ENCODE data around the gene WDFY3. TPM values are rescaled to one million over a fixed set of nuclear protein-coding genes. Genes with fewer than 3 reads are reported as not detected.
A peak's percentile ranks its signal among the peaks of the same experiment; 100 is the strongest.

WDFY3 gene
- total RNA-seq, 3 donors from 2014 or later: 119 to 156 (median 125) TPM

GRCh38 chr4:84680956-84681355 is 285.5 kb downstream of the WDFY3 start:
- Histone ChIP-seq H3K27me3 (no peaks in the 10 kb centered on the region), H3K9me3 (no peaks in the 10 kb centered on the region), H3K4me3 (no peak overlapping the region), H3K27ac (no peak overlapping the region), H3K4me1 (peaks cover 0 to 6% of the 10 kb centered on the region in 2 donors), H3K36me3 (peaks cover 9% of the 10 kb centered on the region)
- no peak for TF ChIP-seq CTCF (IDR thresholded peaks at IDR 0.05)
- TF ChIP-seq POLR2A (IDR thresholded peaks at IDR 0.05): no peak
- no peak for TF ChIP-seq POLR2AphosphoS5 (IDR thresholded peaks at IDR 0.05)
- intact Hi-C loops (cut with DNase I; ENCODE audit: low total_unique reads): no loop called here
- DNase-seq (ENCODE audit: low spot score in 2 of 2): no peak

- peak overlapping the region; percentile 33 to 44 for H3K27ac ChIP-seq
- no peak for DNase-seq (ENCODE audit: low spot score in 2 of 2)
- intact Hi-C loops (cut with DNase I; ENCODE audit: low total_unique reads): no loop called here
- H3K4me3 ChIP-seq: no peak overlapping the region
- TF ChIP-seq POLR2AphosphoS5 (IDR thresholded peaks at IDR 0.05): no peak
- no peak for TF ChIP-seq POLR2A (IDR thresholded peaks at IDR 0.05)
- no peak for TF ChIP-seq CTCF (IDR thresholded peaks at IDR 0.05)
- peaks cover 0 to 6% of the 10 kb centered on the region in 2 donors for H3K4me1 ChIP-seq
- peaks cover 9% of the 10 kb centered on the region for H3K36me3 ChIP-seq
- no peaks in the 10 kb centered on the region for H3K9me3 ChIP-seq
- no peaks in the 10 kb centered on the region for H3K27me3 ChIP-seq
Observed at GRCh38 chr4:84678976-84679744, 287.3 kb downstream of the WDFY3 start.

- H3K27me3 ChIP-seq: no peaks in the 10 kb centered on the region
- H3K27ac ChIP-seq: no peak overlapping the region
- H3K36me3 ChIP-seq: peaks cover 9% of the 10 kb centered on the region
- DNase-seq (ENCODE audit: low spot score in 2 of 2): no peak
- intact Hi-C loops (cut with DNase I; ENCODE audit: low total_unique reads): no loop called here
- H3K9me3 ChIP-seq: no peaks in the 10 kb centered on the region
- no peak for TF ChIP-seq POLR2AphosphoS5 (IDR thresholded peaks at IDR 0.05)
- TF ChIP-seq CTCF (IDR thresholded peaks at IDR 0.05): no peak
- TF ChIP-seq POLR2A (IDR thresholded peaks at IDR 0.05): no peak
- H3K4me1 ChIP-seq: peaks cover 0 to 6% of the 10 kb centered on the region in 2 donors
- H3K4me3 ChIP-seq: no peak overlapping the region
Observed at GRCh38 chr4:84677995-84678394, 288.5 kb downstream of the WDFY3 start.

- no peak for TF ChIP-seq CTCF (IDR thresholded peaks at IDR 0.05)
- no peak for TF ChIP-seq POLR2AphosphoS5 (IDR thresholded peaks at IDR 0.05)
- TF ChIP-seq POLR2A (IDR thresholded peaks at IDR 0.05): no peak
- Histone ChIP-seq H3K27ac (no peak overlapping the region), H3K9me3 (no peaks in the 10 kb centered on the region), H3K4me1 (peaks cover 0 to 4% of the 10 kb centered on the region in 2 donors), H3K36me3 (peaks cover 9% of the 10 kb centered on the region), H3K27me3 (no peaks in the 10 kb centered on the region), H3K4me3 (no peak overlapping the region)
- intact Hi-C loops (cut with DNase I; ENCODE audit: low total_unique reads): no loop called here
- no peak for DNase-seq (ENCODE audit: low spot score in 2 of 2)
Observed at GRCh38 chr4:84677093-84677492, 289.4 kb downstream of the WDFY3 start.

GRCh38 chr4:84673475-84674240 is 292.8 kb downstream of the WDFY3 start:
- no peaks in the 10 kb centered on the region for H3K9me3 ChIP-seq
- H3K27ac ChIP-seq: no peak overlapping the region
- no peak for TF ChIP-seq POLR2A (IDR thresholded peaks at IDR 0.05)
- TF ChIP-seq CTCF (IDR thresholded peaks at IDR 0.05): no peak
- TF ChIP-seq POLR2AphosphoS5 (IDR thresholded peaks at IDR 0.05): no peak
- H3K4me3 ChIP-seq: no peak overlapping the region
- intact Hi-C loops (cut with DNase I; ENCODE audit: low total_unique reads): no loop called here
- H3K36me3 ChIP-seq: peaks cover under 1% of the 10 kb centered on the region
- no peaks in the 10 kb centered on the region for H3K27me3 ChIP-seq
- DNase-seq (ENCODE audit: low spot score in 2 of 2): no peak
- no peaks in the 10 kb centered on the region for H3K4me1 ChIP-seq
